ENCODE data around the gene CCNYL1. TPM values are rescaled to one million over a fixed set of nuclear protein-coding genes. Genes with fewer than 3 reads are reported as not detected.

CCNYL1 gene
- polyA plus RNA-seq, 1 donor from 2014 or later: 14.7 TPM

DNA sequence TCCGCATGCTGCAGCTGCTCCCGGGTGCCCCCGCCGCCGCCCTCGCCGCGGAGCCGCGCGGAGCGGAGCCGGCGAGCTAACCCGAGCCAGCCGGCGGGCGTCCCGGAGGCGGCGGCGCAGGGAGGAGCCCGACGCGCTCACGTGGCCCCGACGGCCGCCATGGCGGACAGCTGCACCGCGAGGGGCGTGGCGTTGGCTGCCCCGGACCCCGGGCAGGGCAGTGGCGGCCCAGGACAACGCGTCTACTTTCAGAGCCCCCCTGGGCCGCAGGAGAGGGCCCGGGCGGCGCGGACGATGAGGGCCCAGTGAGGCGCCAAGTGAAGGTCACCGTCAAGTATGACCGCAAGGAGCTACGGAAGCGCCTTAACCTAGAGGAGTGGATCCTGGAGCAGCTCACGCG lies 30.0 kb upstream of the CCNYL1 start:
- no peak overlapping the region for H2AFZ ChIP-seq (ENCODE audit: low read depth, low read length)
- H3K4me2 ChIP-seq (ENCODE audit: low read length): no peak overlapping the region
- no peak for TF ChIP-seq EZH2 (IDR thresholded peaks at IDR 0.05; ENCODE audit: borderline replicate concordance, insufficient read depth, low read length, poor library complexity, severe bottlenecking)
- TF ChIP-seq, protein P1, sequence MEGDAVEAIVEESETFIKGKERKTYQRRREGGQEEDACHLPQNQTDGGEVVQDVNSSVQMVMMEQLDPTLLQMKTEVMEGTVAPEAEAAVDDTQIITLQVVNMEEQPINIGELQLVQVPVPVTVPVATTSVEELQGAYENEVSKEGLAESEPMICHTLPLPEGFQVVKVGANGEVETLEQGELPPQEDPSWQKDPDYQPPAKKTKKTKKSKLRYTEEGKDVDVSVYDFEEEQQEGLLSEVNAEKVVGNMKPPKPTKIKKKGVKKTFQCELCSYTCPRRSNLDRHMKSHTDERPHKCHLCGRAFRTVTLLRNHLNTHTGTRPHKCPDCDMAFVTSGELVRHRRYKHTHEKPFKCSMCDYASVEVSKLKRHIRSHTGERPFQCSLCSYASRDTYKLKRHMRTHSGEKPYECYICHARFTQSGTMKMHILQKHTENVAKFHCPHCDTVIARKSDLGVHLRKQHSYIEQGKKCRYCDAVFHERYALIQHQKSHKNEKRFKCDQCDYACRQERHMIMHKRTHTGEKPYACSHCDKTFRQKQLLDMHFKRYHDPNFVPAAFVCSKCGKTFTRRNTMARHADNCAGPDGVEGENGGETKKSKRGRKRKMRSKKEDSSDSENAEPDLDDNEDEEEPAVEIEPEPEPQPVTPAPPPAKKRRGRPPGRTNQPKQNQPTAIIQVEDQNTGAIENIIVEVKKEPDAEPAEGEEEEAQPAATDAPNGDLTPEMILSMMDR (IDR thresholded peaks at IDR 0.05; ENCODE audit: poor library complexity, severe bottlenecking): no peak
- no peak for TF ChIP-seq RAD21 (conservative IDR thresholded peaks at IDR 0.05)
- TF ChIP-seq REST (IDR thresholded peaks at IDR 0.05; ENCODE audit: borderline replicate concordance): no peak
- no peak for TF ChIP-seq EP300 (conservative IDR thresholded peaks at IDR 0.05; ENCODE audit: poor library complexity, severe bottlenecking)
- no peak for TF ChIP-seq POLR2AphosphoS5 (IDR thresholded peaks at IDR 0.05)
- no peak for TF ChIP-seq MXI1 (conservative IDR thresholded peaks at IDR 0.05; ENCODE audit: poor library complexity, severe bottlenecking)
- TF ChIP-seq SMC3 (conservative IDR thresholded peaks at IDR 0.05; ENCODE audit: poor library complexity): no peak
- TF ChIP-seq TAF1 (IDR thresholded peaks at IDR 0.05; ENCODE audit: low read depth): no peak
- H3F3A ChIP-seq (ENCODE audit: insufficient read depth, low read length, poor library complexity, severe bottlenecking): no peaks in the 10 kb centered on the region
- H4K20me1 ChIP-seq (ENCODE audit: insufficient read depth): no peaks in the 10 kb centered on the region
- H3K36me3 ChIP-seq (ENCODE audit: insufficient read depth, low read length): no peaks in the 10 kb centered on the region
- no peak overlapping the region for H3K4me3 ChIP-seq (ENCODE audit: low read length)
- H3K27me3 ChIP-seq (ENCODE audit: insufficient read depth, low read depth, low read length): no peaks in the 10 kb centered on the region
- H3K9me2 ChIP-seq (ENCODE audit: insufficient read depth, low read length): no peaks in the 10 kb centered on the region
- H3K9me3 ChIP-seq (ENCODE audit: low read length): no peaks in the 10 kb centered on the region
- H3K9ac ChIP-seq (ENCODE audit: low read length): no peak overlapping the region
- no peaks in the 10 kb centered on the region for H3K79me2 ChIP-seq (replicated peaks; ENCODE audit: insufficient read depth, low read length)
- no peak overlapping the region for H3K27ac ChIP-seq (ENCODE audit: low read length)

DNA sequence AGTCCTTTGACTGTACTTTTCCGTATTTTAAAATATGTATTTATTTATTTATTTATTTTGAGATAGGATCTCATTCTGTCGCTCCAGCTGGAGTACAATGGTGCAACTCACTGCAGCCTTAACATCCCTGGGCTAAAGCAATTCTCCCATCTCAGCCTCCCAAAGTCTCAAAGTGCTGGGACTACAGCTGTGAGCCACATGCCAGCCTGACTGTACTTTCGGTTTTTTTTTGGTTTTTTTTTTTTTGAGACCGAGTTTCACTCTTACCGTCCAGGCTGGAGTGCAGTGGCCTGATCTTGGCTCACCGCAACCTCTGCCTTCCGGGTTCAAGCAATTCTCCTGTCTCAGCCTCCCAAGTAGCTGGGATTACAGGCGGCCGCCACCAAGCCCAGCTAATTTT lies 28.9 kb upstream of the CCNYL1 start:
- Histone ChIP-seq H2AFZ (ENCODE audit: low read depth, low read length) (no peak overlapping the region), H3K36me3 (ENCODE audit: insufficient read depth, low read length) (no peaks in the 10 kb centered on the region), H3K9me3 (ENCODE audit: low read length) (no peaks in the 10 kb centered on the region), H3K79me2 (replicated peaks; ENCODE audit: insufficient read depth, low read length) (no peaks in the 10 kb centered on the region), H3K9ac (ENCODE audit: low read length) (no peak overlapping the region), H3K27me3 (ENCODE audit: insufficient read depth, low read depth, low read length) (no peaks in the 10 kb centered on the region), H3K9me2 (ENCODE audit: insufficient read depth, low read length) (no peaks in the 10 kb centered on the region), H3K4me3 (ENCODE audit: low read length) (no peak overlapping the region), H3K27ac (ENCODE audit: low read length) (no peak overlapping the region), H4K20me1 (ENCODE audit: insufficient read depth) (no peaks in the 10 kb centered on the region), H3K4me2 (ENCODE audit: low read length) (no peak overlapping the region), H3F3A (ENCODE audit: insufficient read depth, low read length, poor library complexity, severe bottlenecking) (no peaks in the 10 kb centered on the region)
- TF ChIP-seq EP300 (conservative IDR thresholded peaks at IDR 0.05; ENCODE audit: poor library complexity, severe bottlenecking) (no peak), REST (IDR thresholded peaks at IDR 0.05; ENCODE audit: borderline replicate concordance) (no peak), RAD21 (conservative IDR thresholded peaks at IDR 0.05) (no peak), SMC3 (conservative IDR thresholded peaks at IDR 0.05; ENCODE audit: poor library complexity) (no peak), POLR2AphosphoS5 (IDR thresholded peaks at IDR 0.05) (no peak), MXI1 (conservative IDR thresholded peaks at IDR 0.05; ENCODE audit: poor library complexity, severe bottlenecking) (no peak), TAF1 (IDR thresholded peaks at IDR 0.05; ENCODE audit: low read depth) (no peak), EZH2 (IDR thresholded peaks at IDR 0.05; ENCODE audit: borderline replicate concordance, insufficient read depth, low read length, poor library complexity, severe bottlenecking) (no peak)
- TF ChIP-seq, protein P1 (IDR thresholded peaks at IDR 0.05; ENCODE audit: poor library complexity, severe bottlenecking): no peak

All from neural cell (in vitro differentiated cells).